ENCODE data around the gene LRRC3B.

DNA sequence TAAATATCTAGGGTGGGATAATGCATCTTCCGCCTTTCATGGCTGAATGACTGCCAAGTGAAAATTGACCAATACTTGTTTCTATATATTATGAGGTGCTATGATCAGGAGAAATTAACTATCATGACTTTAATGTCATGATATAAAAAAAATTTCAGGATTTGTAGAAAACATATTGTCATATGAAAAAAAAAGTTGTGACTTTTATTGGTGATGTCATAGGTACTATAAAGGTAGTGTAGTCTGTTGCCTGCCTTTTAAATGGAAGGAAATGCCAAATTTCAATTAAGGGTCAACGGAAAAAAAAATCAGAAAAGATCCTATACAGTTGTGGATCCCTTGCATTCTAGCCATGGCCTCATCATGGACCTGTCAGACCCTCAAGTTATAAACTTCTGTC is 15.5 kb downstream of the LRRC3B start:
- TF ChIP-seq, protein P1, sequence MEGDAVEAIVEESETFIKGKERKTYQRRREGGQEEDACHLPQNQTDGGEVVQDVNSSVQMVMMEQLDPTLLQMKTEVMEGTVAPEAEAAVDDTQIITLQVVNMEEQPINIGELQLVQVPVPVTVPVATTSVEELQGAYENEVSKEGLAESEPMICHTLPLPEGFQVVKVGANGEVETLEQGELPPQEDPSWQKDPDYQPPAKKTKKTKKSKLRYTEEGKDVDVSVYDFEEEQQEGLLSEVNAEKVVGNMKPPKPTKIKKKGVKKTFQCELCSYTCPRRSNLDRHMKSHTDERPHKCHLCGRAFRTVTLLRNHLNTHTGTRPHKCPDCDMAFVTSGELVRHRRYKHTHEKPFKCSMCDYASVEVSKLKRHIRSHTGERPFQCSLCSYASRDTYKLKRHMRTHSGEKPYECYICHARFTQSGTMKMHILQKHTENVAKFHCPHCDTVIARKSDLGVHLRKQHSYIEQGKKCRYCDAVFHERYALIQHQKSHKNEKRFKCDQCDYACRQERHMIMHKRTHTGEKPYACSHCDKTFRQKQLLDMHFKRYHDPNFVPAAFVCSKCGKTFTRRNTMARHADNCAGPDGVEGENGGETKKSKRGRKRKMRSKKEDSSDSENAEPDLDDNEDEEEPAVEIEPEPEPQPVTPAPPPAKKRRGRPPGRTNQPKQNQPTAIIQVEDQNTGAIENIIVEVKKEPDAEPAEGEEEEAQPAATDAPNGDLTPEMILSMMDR (IDR thresholded peaks at IDR 0.05) = no peak
- no peak for TF ChIP-seq POLR2A (IDR thresholded peaks at IDR 0.05)
- TF ChIP-seq EP300 (IDR thresholded peaks at IDR 0.05) = no peak
